BLaER1 (cell line): ENCODE results near the gene TUBB6.

ENCODE experiments used
- H3K27ac ChIP-seq: shearing (Covaris generic); formaldehyde crosslinking; 2 replicates; pipeline ENCODE4 v1.8.1; 2022
- H3K27me3 ChIP-seq: shearing (Covaris generic); formaldehyde crosslinking; 2 replicates; pipeline ENCODE4 v1.8.1; 2022
- H3K36me3 ChIP-seq: shearing (Covaris generic); formaldehyde crosslinking; 2 replicates; pipeline ENCODE4 v1.8.1; 2022
- H3K4me1 ChIP-seq: shearing (Covaris generic); formaldehyde crosslinking; 2 replicates; pipeline ENCODE4 v1.8.1; 2022
- H3K4me2 ChIP-seq: shearing (Covaris generic); formaldehyde crosslinking; 2 replicates; pipeline ENCODE4 v1.8.1; 2022
- H3K4me3 ChIP-seq: shearing (Covaris generic); formaldehyde crosslinking; 2 replicates; pipeline ENCODE4 v1.8.1; 2022
- H3K9ac ChIP-seq: shearing (Covaris generic); formaldehyde crosslinking; 2 replicates; pipeline ENCODE4 v1.8.1; 2022
- H3K9me3 ChIP-seq: shearing (Covaris generic); formaldehyde crosslinking; 2 replicates; pipeline ENCODE4 v1.8.1; 2022
- H4K20me1 ChIP-seq: shearing (Covaris generic); formaldehyde crosslinking; 2 replicates; pipeline ENCODE4 v1.8.1; 2022
- Cebpa-rat ChIP-seq: shearing (Covaris generic); IDR thresholded peaks from 2 replicates; pipeline ENCODE4 v1.8.1; 2022

TUBB6 gene

DNA sequence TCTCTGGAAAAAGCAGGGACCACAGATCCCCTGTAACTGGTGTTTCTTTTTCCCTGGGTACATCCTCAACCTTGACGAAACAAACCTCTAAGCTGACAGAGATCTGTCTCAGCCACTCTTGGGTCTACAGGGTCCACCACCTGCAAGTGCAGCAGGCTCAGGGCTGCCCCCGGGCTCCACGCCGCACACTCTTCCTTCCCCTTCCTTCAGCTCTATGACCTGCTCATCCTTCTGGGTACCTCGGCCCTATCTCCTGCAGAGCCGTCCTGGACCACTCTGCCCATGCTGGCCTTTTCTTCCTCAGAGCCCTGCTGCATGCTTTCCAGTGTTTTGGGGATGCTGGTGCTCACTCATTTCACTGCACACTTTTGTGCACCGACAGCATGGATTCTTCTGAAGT, 27.5 kb downstream of the TUBB6 start:
- H3K4me3 ChIP-seq = no peak overlapping the region
- peaks cover 27% of the 10 kb centered on the region; the same call in 1 of the 2 replicates for H4K20me1 ChIP-seq
- H3K36me3 ChIP-seq = peaks cover 87% of the 10 kb centered on the region
- H3K27ac ChIP-seq = no peak overlapping the region
- no peaks in the 10 kb centered on the region for H3K9me3 ChIP-seq
- no peaks in the 10 kb centered on the region for H3K4me1 ChIP-seq
- TF ChIP-seq Cebpa-rat = no peak
- no peaks in the 10 kb centered on the region for H3K27me3 ChIP-seq
- H3K4me2 ChIP-seq = no peak overlapping the region
- no peak overlapping the region for H3K9ac ChIP-seq

DNA sequence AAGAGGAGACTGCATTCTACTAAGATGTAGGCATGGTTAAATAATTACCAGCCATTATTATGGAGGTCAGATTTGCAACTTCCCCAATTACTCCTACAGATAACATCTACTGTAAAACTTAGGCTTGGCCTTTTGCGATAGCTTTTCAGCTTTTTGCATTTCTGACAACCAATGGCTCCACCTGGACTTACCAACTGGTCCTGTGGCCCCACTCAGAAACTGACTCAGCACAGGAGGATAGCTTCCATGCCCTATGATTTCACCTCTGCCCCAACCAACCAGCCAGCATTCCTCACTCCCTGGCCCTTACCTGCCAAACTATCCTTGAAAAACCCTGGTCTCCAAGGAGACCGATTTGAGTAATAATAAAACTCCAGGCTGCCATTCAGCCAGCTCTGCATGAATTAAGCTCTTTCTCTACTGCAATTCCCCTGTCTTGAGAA, 28.2 kb downstream of the TUBB6 start:
- Histone ChIP-seq H3K4me1 (no peaks in the 10 kb centered on the region), H3K4me3 (no peak overlapping the region), H3K27ac (no peak overlapping the region), H3K36me3 (peaks cover 87% of the 10 kb centered on the region), H3K4me2 (no peak overlapping the region), H3K27me3 (no peaks in the 10 kb centered on the region), H3K9ac (no peak overlapping the region), H3K9me3 (no peaks in the 10 kb centered on the region), H4K20me1 (peaks cover 21% of the 10 kb centered on the region; the same call in 1 of the 2 replicates)
- TF ChIP-seq Cebpa-rat = no peak

DNA sequence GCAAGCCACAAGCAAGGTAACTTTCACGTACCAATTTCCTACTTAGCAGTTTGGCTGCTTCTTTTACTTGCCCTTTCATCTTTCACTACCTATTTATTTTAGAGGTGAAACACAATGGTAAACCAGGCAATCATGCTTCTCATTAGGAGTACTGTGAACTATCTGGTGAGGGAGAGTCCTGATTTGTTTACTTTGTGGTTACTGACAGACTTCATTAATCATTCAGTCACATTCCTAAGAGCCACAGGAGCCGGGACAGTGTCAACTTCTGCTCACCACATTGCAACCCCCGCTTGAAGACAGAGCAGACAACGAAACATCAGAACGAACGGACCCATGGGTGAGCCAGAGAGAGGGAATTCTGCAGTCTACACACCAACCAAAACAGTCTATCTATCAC, 28.8 kb downstream of the TUBB6 start:
- no peaks in the 10 kb centered on the region for H3K4me1 ChIP-seq
- no peaks in the 10 kb centered on the region for H3K9me3 ChIP-seq
- no peak overlapping the region for H3K4me2 ChIP-seq
- 0 out of 2 replicates have a peak, but pooled peaks cover 19% of the 10 kb centered on the region for H4K20me1 ChIP-seq
- H3K27me3 ChIP-seq = no peaks in the 10 kb centered on the region
- H3K27ac ChIP-seq = no peak overlapping the region
- no peak for TF ChIP-seq Cebpa-rat
- no peak overlapping the region for H3K9ac ChIP-seq
- H3K36me3 ChIP-seq = peaks cover 89% of the 10 kb centered on the region
- no peak overlapping the region for H3K4me3 ChIP-seq

DNA sequence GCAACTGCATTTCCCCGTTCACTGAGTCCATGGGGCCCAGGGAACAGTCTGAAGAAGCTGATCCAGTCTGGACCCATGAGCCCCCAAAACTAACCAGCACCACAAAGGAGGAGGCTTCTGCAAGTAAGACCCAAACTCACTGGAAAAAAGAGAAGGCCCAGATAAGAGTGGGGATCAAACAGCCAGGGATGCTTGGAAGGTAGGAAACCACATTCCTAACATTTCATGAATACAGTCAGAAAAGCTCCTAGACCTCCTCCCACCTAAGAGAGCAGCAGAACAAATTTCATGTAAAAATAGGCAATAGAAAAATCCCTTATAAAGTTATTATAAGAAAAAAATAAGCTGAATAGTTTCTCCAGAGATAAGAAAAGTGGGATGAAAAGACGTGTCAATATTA, 30.3 kb downstream of the TUBB6 start:
- Histone ChIP-seq H3K4me1 (no peaks in the 10 kb centered on the region), H3K4me3 (no peak overlapping the region), H3K4me2 (no peak overlapping the region), H3K9me3 (no peaks in the 10 kb centered on the region), H4K20me1 (0 out of 2 replicates have a peak, but pooled peaks cover 19% of the 10 kb centered on the region), H3K27me3 (no peaks in the 10 kb centered on the region), H3K9ac (no peak overlapping the region), H3K27ac (no peak overlapping the region), H3K36me3 (peaks cover 98% of the 10 kb centered on the region)
- no peak for TF ChIP-seq Cebpa-rat

DNA sequence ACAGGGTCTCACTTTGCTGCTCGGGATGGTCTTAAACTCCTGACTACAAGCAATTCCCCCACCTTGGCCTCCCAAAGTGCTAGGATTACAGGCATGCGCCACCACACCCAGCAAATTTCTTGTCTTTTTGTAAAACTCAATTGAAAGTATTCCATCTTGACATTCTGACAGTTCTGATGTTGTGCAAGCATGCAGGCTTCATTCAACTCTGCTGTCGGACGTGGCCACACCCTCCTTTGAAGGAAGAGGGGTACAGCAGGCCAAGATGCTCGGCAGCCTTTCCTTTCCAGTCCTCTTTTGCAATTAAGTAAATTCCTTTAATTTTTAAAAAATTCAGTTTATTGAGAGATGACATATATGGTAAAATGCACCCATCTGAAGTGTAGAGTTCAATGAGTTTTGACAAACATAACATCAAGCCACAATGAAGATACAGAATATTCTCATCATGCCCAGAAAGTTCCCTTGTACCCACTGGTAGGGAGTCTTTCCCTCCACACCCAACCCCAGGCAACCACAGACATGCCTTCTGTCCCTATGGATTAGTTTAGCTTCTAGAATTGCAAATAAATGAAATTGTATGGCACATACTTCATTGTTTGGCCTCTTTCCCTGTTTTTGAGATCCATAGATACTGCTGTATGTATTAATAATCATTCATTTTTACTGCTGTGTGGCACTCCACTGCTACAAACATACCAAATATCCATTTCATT, 33.1 kb downstream of the TUBB6 start:
- Histone ChIP-seq H3K4me3 (no peak overlapping the region), H3K9me3 (no peaks in the 10 kb centered on the region), H3K27ac (no peak overlapping the region), H3K4me1 (no peaks in the 10 kb centered on the region), H3K9ac (no peak overlapping the region), H3K27me3 (no peaks in the 10 kb centered on the region), H4K20me1 (peaks cover 5% of the 10 kb centered on the region), H3K36me3 (peaks cover 98% of the 10 kb centered on the region), H3K4me2 (no peak overlapping the region)
- no peak for TF ChIP-seq Cebpa-rat

DNA sequence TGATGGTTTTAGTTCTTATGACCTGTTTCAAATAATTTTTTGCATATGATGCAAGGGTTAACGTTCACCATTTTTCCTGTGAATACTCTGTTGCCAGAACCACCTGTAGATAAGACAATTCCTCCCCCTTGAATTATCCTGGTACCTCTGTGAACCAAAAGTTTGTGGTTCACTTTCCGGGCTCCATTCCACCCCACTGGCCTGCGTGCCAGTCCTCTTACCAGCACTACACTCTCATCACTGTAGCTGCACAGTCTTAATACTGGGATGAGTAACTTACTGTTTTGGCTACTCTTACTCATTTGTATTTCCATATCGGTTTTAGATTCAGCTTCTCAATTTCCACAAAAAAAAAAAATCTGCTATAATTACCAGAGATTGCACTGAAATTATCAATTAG, 34.6 kb downstream of the TUBB6 start:
- H3K9ac ChIP-seq = no peak overlapping the region
- no peak overlapping the region for H3K4me2 ChIP-seq
- H3K9me3 ChIP-seq = no peaks in the 10 kb centered on the region
- H3K27me3 ChIP-seq = no peaks in the 10 kb centered on the region
- H3K36me3 ChIP-seq = peaks cover 98% of the 10 kb centered on the region
- H3K4me3 ChIP-seq = no peak overlapping the region
- no peak for TF ChIP-seq Cebpa-rat
- peaks cover 5% of the 10 kb centered on the region for H4K20me1 ChIP-seq
- H3K4me1 ChIP-seq = no peaks in the 10 kb centered on the region
- H3K27ac ChIP-seq = no peak overlapping the region

DNA sequence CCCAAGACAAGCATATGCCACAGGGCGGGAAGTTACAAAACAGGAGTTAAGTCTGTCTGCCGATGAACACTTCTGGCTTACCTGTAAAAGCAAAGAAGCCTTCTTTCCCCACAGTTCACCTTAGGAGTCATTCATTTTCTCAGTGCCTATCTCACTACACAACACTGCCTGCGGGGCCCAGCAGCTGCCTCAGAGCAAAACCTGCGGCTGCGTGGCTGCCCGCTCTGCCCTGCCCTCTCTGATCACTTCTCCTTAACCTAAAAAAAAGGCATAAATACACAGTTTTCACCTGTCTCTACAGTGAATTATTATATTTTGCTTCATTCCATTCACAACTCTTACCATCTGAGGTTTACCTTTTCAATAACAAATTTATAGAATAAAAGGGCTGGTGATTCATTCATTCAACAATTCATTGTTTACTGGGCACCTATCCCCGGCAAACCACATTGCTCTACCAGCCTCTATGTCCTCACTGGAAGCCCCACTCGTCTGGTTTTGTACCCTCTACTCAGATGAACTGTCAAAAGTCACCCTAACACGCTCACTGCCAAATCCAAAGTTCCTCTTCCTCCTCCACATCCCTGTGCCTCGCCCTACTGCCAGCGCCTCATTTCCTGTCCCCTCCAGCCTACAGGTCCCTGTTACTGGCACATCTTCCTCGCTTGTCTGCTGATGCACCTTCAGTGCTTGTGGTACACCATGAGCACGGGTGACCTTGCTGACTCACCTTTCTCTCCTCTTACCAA, 37.6 kb downstream of the TUBB6 start:
- H3K4me3 ChIP-seq = no peak overlapping the region
- no peaks in the 10 kb centered on the region for H3K4me1 ChIP-seq
- H4K20me1 ChIP-seq = peaks cover 5% of the 10 kb centered on the region
- TF ChIP-seq Cebpa-rat = no peak
- peaks cover 96% of the 10 kb centered on the region for H3K36me3 ChIP-seq
- H3K27ac ChIP-seq = no peak overlapping the region
- H3K9ac ChIP-seq = no peak overlapping the region
- H3K4me2 ChIP-seq = no peak overlapping the region
- no peaks in the 10 kb centered on the region for H3K9me3 ChIP-seq
- no peaks in the 10 kb centered on the region for H3K27me3 ChIP-seq

DNA sequence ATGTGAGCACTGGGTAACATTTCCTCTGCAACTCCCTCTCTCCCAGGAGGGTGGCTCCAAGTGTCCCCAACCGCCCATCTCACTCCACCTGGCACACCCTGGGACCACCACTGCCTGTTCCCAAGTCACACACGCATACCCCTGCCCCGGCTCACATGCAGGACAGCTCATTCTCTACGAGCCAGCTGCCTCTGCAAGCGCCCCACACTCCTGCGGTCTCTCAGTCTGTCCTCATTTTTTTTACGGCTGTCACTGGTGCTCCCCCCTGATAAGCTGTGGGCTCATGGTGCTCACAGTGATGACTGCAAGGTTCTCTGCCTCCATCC, 38.2 kb downstream of the TUBB6 start:
- peaks cover 96% of the 10 kb centered on the region for H3K36me3 ChIP-seq
- H3K27ac ChIP-seq = no peak overlapping the region
- TF ChIP-seq Cebpa-rat = no peak

DNA sequence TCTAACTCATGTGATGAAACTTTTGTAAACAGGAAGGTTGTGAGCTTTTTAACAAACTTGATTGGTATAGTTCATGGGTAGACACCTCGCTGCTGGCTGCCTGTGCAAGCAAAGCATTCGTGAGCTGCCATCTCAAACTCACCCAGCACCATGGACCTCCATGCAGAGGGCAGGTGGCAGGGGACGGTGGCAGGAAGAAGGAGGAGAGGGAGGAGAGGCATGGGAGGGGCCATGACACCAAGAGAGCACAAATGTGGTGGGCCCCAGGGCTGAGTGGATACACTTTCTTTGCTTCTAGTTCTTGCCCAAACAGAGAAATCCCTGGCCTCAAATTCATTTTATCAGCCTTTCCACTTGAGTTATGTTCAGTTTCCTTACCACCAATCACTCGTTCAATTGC, 39.9 kb downstream of the TUBB6 start:
- H3K9me3 ChIP-seq = no peaks in the 10 kb centered on the region
- H3K27ac ChIP-seq = no peak overlapping the region
- H3K27me3 ChIP-seq = no peaks in the 10 kb centered on the region
- H3K36me3 ChIP-seq = peaks cover 96% of the 10 kb centered on the region
- H3K4me2 ChIP-seq = no peak overlapping the region
- H3K4me3 ChIP-seq = no peak overlapping the region
- H3K9ac ChIP-seq = no peak overlapping the region
- no peak for TF ChIP-seq Cebpa-rat
- no peaks in the 10 kb centered on the region for H3K4me1 ChIP-seq
- H4K20me1 ChIP-seq = peaks cover 5% of the 10 kb centered on the region

More for the DNA sequence above, 38.2 kb downstream of the TUBB6 start:
- Histone ChIP-seq H4K20me1 (peaks cover 5% of the 10 kb centered on the region), H3K4me2 (no peak overlapping the region), H3K4me1 (no peaks in the 10 kb centered on the region), H3K9me3 (no peaks in the 10 kb centered on the region), H3K27me3 (no peaks in the 10 kb centered on the region), H3K4me3 (no peak overlapping the region), H3K9ac (no peak overlapping the region)

DNA sequence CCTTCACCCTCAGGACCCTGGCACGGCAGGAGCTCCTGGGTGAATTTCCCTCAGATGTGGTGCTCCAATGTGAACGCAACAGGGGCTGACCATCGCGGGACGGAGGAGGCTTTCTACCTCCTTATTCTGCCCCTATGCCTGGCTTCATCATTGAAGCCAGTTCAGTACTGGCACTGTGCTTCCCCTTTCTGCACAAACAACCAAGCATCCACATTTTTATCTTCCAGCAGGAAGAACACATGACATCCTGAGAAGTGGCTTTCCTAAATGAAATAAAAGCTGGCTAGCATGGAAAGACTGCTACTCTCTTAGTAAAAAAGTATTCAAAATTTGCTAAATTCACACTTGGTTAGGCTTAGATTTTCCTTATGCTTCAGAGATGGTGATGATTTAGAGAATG, 44.1 kb downstream of the TUBB6 start:
- H3K27me3 ChIP-seq = no peaks in the 10 kb centered on the region
- TF ChIP-seq Cebpa-rat = no peak
- H3K9me3 ChIP-seq = no peaks in the 10 kb centered on the region
- no peak overlapping the region for H3K4me2 ChIP-seq
- no peaks in the 10 kb centered on the region for H4K20me1 ChIP-seq
- no peak overlapping the region for H3K9ac ChIP-seq
- H3K4me3 ChIP-seq = no peak overlapping the region
- H3K27ac ChIP-seq = no peak overlapping the region
- no peaks in the 10 kb centered on the region for H3K4me1 ChIP-seq
- H3K36me3 ChIP-seq = peaks cover 89% of the 10 kb centered on the region
